Psoas muscle (tissue), 8 donors: ENCODE data around the gene PACSIN2. TPM values are rescaled to one million over a fixed set of nuclear protein-coding genes. Genes with fewer than 3 reads are reported as not detected.

Source experiments
- ATAC-seq, 4 donors: fragments of 200-7000 bp; cut with Tn5 transposase; one replicate each; pipeline ENCODE4 v1.9.1; 2020; ENCODE audit warnings: moderate library complexity in 3 of 4, mild to moderate bottlenecking in 2 of 4
- DNase-seq, 2 donors: peaks; one replicate each; pipeline ENCODE4 v3.0.0-alpha.2; 2020
- H3K27ac ChIP-seq: fragments of 200-600 bp; one replicate; pipeline ENCODE4 v1.8.0; 2022
- H3K27me3 ChIP-seq, 3 donors: fragments of 200-600 bp in 1 of 3; one replicate each; pipeline versions ENCODE4 v1.6.1 to v1.8.0; 2013 to 2022; ENCODE audit warnings: low read length in 2 of 3, mild to moderate bottlenecking in 2 of 3, moderate library complexity in 1 of 3; ENCODE audit not compliant: insufficient read depth in 3 of 3
- H3K36me3 ChIP-seq, 2 donors: fragments of 200-600 bp in 1 of 2; one replicate each; pipeline versions ENCODE4 v1.6.1 to v1.8.0; 2013 to 2022; ENCODE audit warnings: low read depth in 1 of 2, mild to moderate bottlenecking in 1 of 2, moderate library complexity in 1 of 2; ENCODE audit not compliant: insufficient read depth in 1 of 2
- H3K4me1 ChIP-seq: fragments of 200-600 bp; one replicate; pipeline ENCODE4 v1.8.0; 2022
- H3K4me3 ChIP-seq: fragments of 200-600 bp; one replicate; pipeline ENCODE4 v1.8.0; 2022; ENCODE audit warnings: mild to moderate bottlenecking
- H3K9me3 ChIP-seq: fragments of 200-600 bp; one replicate; pipeline ENCODE4 v1.8.0; 2022
- WGBS, 3 donors: extraction: QIAGEN DNeasy Blood & Tissue Kit; methylation state at CpG; one replicate each; pipeline versions ENCODE4 v1.1.6 to v1.1.7; 2013; 5-methylcytosine and 5-hydroxymethylcytosine counted together
- intact Hi-C, 2 donors: fragments of 100-400 bp; cut with DNase I; formaldehyde crosslinking; loops; one replicate each; pipeline versions ENCODE4 v1.11.0 to v1.14.2; 2022
- polyA plus RNA-seq, 3 donors: library from polyadenylated mRNA; stranded (reverse); fragments of 200-250 nt; gene quantifications; one replicate each; pipeline ENCODE4 v1.2.3, GENCODE V29; 2013
- total RNA-seq, 4 donors: library from RNA; stranded (reverse); fragmentation: NEBNext Ultra II Directional in 2 of 4; extraction: Animal tissue kit (Norgen Biotek cat#: 25700) in 2 of 4; gene quantifications; one replicate each; pipeline versions ENCODE4 v1.2.1 to v1.2.4, GENCODE V29; 2021 to 2023
- TF ChIP-seq, protein P1 (sequence below): fragments of 200-600 bp; IDR thresholded peaks from one replicate; pipeline ENCODE4 v1.8.0; 2022; ENCODE audit warnings: antibody characterized with exemption
- donor health status: healthy with polysubstance abuse.
- donor health status: DM: no; HTN: no; CAD: no; lungs with moderate emphysema.
- donor health status: Bipolar disorder and iron deficiency.
- donor health status: healthy.
- donor health status: DM: yes; HTN: yes; CAD: no.
- donor health status: DM: no; HTN: no; CAD: no.
- donor health status: DM: no; HTN: no; CAD: no.
- donor health status: DM: yes; HTN: yes; CAD: no.

PACSIN2 gene
- total and polyA plus RNA-seq, 7 donors = 21.0 to 52.2 (median 31.4) TPM

DNA sequence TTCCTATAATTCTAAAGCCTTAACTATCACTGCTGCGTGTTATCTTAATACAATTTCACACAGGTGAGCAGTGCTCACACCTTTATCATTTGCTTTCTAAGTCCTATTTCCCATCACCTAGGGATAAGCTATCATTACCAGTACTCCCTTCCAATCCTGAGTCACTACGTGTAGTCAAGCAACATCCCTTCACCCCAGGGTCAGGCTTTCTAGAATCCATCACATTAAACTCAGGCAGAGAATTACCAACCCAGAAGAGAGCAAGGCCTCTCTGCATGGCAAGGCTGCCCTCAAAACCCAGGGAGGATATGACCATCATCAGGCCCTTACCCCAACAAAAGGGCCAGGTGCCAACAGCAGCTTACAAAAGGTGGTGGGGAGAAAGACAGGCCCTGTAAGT, 9.8 kb downstream of the PACSIN2 start:
- H3K27me3 ChIP-seq = no peaks in the 10 kb centered on the region
- peaks cover 51% of the 10 kb centered on the region for H3K4me1 ChIP-seq
- TF ChIP-seq, protein P1, sequence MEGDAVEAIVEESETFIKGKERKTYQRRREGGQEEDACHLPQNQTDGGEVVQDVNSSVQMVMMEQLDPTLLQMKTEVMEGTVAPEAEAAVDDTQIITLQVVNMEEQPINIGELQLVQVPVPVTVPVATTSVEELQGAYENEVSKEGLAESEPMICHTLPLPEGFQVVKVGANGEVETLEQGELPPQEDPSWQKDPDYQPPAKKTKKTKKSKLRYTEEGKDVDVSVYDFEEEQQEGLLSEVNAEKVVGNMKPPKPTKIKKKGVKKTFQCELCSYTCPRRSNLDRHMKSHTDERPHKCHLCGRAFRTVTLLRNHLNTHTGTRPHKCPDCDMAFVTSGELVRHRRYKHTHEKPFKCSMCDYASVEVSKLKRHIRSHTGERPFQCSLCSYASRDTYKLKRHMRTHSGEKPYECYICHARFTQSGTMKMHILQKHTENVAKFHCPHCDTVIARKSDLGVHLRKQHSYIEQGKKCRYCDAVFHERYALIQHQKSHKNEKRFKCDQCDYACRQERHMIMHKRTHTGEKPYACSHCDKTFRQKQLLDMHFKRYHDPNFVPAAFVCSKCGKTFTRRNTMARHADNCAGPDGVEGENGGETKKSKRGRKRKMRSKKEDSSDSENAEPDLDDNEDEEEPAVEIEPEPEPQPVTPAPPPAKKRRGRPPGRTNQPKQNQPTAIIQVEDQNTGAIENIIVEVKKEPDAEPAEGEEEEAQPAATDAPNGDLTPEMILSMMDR = no peak
- WGBS, 3 donors = 79 to 89% (median 81%) methylated on average over 2 of the region's 2 CpGs
- H3K4me3 ChIP-seq = no peak overlapping the region
- H3K36me3 ChIP-seq = no peaks in the 10 kb centered on the region
- ATAC-seq = no peak
- DNase-seq = no peak
- no peaks in the 10 kb centered on the region for H3K9me3 ChIP-seq
- intact Hi-C loops = no loop called here
- H3K27ac ChIP-seq = no peak overlapping the region

DNA sequence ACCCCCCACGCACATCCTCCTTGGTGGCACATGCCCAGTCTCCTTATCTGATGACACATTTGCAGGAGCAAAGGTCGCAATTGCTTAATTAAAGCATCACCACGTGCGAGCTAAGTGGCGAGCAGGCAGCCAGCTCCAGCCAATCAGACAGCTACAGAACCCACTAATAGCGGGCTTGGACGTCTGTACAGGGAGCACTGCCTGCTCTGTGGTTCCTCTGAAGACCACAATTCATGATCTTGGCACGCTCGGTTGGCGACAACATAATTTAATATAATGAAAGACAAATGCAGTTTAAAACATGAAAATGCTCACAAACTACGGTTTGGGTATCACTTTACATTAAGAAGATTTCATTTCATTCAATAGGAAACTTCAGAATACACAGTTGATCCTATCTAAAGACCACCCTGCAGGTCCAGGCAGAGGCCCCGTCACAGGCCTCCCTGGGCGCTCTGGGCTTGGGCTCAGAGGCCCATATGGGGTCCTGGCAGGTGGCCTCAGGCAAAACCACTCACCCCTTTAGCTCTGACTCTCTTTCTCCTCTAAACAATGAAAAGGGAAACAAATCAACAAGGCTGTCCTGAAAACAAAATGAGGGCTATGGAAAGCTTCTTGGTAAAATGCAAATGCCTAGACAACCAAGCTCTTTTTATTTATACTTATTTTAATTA, 10.4 kb downstream of the PACSIN2 start:
- 73 to 76% (median 76%) methylated on average over 13 of the region's 13 CpGs for WGBS, 3 donors
- Histone ChIP-seq H3K4me1 (peaks cover 57% of the 10 kb centered on the region), H3K27ac (no peak overlapping the region), H3K4me3 (no peak overlapping the region), H3K36me3 (no peaks in the 10 kb centered on the region), H3K9me3 (no peaks in the 10 kb centered on the region), H3K27me3 (no peaks in the 10 kb centered on the region)
- ATAC-seq (no peak), DNase-seq (no peak)
- intact Hi-C loops = no loop called here
- TF ChIP-seq, protein P1 = no peak

DNA sequence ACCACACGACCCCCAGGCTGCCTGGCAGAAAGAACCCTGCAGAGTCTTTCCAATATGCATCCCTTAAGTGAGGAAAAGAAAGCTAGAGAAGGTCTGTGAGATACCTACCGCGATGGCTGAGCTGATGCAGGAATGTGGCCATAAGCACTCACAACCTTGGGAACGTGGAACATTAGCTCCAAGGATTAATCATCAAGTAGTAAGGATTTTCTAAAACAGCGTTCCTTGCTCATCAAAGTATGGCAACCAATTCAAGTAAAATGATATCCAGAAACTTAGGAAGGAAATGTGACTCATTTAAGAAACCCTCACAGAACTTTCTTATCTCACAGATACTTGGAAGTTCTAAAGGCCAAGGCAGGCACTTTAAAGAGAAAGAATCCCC, 12.8 kb downstream of the PACSIN2 start:
- peaks cover 46% of the 10 kb centered on the region for H3K4me1 ChIP-seq
- no peaks in the 10 kb centered on the region for H3K9me3 ChIP-seq
- TF ChIP-seq, protein P1 = no peak
- H3K36me3 ChIP-seq = no peaks in the 10 kb centered on the region
- H3K27ac ChIP-seq = no peak overlapping the region
- H3K4me3 ChIP-seq = no peak overlapping the region
- 36 to 56% (median 48%) methylated on average over 5 of the region's 5 CpGs for WGBS, 3 donors
- DNase-seq = no peak
- no peaks in the 10 kb centered on the region for H3K27me3 ChIP-seq
- intact Hi-C loops = no loop called here
- no peak for ATAC-seq

DNA sequence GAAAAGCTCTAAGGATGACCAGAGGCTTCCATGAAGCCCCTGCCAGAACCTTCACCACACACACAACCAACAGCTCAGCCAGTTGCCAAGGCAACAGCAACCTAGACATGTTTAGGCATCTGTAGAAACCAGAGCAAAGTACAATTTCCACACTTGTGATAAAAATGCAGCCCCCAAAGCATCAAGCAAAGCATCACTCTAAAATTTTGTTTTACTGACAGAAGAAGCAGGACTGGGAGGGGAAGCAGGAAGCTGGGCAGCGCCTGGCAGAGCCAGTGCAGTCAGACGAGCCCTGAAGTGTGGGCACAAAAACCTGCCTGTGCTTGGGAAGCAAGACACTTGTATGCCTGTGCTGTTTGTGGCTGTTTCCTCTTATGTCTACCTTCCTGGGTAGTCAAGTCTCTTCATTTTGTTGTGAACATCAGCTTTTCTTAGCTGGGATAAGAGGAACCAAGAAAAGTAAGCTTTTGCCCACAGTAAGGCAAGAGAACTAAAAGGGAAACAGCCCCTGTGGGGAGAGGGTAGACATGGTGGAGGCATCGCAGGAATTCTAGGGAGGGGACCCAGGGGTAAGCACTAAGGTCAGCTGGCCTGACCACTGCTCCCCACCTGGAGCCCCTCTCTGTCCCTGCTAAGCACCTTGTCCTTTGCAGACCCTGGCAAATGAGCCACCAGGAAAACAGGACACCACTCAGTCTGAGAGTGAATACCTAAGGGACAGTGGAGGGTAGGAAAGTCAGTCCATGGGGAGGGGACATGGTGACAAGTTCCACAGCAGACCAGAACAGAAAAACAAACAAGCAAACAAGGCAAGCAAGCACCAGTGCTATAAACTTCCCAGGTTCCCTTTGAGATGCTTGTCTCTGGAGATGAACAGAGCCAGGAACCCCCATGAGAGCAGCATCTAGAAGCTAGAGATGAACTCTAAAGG, 13.4 kb downstream of the PACSIN2 start:
- H3K27me3 ChIP-seq = no peaks in the 10 kb centered on the region
- ATAC-seq (peak in 2 of 4 donors; percentile 31 to 43), DNase-seq (no peak)
- H3K4me1 ChIP-seq = peaks cover 53% of the 10 kb centered on the region
- TF ChIP-seq, protein P1 = no peak
- intact Hi-C loops = no loop called here
- WGBS, 3 donors = 57 to 68% (median 59%) methylated on average over 3 of the region's 3 CpGs
- H3K36me3 ChIP-seq = no peaks in the 10 kb centered on the region
- H3K27ac ChIP-seq = peak overlapping the region; percentile 48
- no peak overlapping the region for H3K4me3 ChIP-seq
- H3K9me3 ChIP-seq = no peaks in the 10 kb centered on the region
